Measurements from ENCODE around the gene TEX11.
"Not testable (repeated sequence)": the region's sequence is repeated elsewhere in the genome, so short reads cannot be mapped to it uniquely, and the experiment has no call there.

Gene TEX11

DNA sequence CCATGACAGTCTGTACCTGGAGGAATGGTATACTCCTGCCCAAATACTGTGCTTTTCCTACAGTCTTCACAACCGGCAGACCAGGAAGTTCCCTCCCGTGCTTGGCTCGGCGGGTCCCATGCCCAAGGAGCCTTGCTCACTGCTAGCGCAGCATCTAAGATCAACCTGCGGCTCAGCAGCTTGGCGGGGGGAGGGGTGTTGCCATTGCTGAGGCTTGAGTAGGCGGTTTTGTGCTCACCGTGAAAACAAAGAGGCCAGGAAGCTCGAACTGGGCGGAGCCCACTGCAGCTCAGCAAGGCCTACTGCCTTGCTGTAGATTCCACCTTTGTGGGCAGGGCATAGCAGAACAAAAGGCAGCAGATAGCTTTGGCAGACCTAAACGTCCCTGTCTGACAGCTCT lies 152.7 kb downstream of the TEX11 start:
- ChIA-PET POLR2A (no interaction called here), CTCF (no interaction called here)
- no peak for DNase-seq (ENCODE audit: extremely low spot score)
- TF ChIP-seq, protein P1, sequence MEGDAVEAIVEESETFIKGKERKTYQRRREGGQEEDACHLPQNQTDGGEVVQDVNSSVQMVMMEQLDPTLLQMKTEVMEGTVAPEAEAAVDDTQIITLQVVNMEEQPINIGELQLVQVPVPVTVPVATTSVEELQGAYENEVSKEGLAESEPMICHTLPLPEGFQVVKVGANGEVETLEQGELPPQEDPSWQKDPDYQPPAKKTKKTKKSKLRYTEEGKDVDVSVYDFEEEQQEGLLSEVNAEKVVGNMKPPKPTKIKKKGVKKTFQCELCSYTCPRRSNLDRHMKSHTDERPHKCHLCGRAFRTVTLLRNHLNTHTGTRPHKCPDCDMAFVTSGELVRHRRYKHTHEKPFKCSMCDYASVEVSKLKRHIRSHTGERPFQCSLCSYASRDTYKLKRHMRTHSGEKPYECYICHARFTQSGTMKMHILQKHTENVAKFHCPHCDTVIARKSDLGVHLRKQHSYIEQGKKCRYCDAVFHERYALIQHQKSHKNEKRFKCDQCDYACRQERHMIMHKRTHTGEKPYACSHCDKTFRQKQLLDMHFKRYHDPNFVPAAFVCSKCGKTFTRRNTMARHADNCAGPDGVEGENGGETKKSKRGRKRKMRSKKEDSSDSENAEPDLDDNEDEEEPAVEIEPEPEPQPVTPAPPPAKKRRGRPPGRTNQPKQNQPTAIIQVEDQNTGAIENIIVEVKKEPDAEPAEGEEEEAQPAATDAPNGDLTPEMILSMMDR (IDR thresholded peaks at IDR 0.05; ENCODE audit: control extremely low read depth, extremely low read depth, low read depth, missing control alignments) = no peak

DNA sequence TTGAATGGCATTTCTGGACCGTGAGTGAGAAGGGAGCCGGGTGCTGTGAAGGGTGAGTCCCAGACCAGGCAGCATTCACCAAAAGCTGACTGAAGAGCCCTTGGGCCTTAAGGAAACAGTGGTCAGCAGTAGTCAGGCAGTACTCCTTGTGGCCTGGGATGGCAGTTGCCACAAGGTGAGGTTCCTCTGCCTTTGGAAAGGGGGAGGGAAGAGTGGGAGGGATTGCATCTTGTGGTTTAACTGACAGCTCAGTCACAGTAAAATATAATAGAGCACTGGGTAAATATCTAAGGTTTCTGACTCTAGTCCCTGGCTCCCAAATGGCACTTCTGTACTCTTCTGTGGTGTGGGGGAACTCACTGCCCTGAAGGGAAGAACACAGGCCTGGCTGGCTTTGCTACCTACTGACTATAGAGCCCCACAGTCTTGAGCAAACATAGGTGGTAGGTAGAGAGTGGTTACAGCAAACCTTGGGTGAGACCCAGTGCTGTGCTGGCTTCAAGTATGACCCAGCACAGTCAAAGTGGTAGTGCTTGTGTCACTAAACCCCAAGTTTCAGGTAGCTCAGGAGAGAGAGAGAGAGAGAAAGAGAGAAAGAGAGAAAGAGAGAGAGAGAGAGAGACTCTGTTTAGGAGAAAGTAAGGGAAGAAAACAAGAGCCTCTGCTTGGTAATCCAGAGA lies 154.2 kb downstream of the TEX11 start:
- TF ChIP-seq, protein P1 (IDR thresholded peaks at IDR 0.05; ENCODE audit: control extremely low read depth, extremely low read depth, low read depth, missing control alignments) = no peak
- CTCF ChIA-PET = no interaction called here
- POLR2A ChIA-PET = no interaction called here
- DNase-seq (ENCODE audit: extremely low spot score) = no peak

DNA sequence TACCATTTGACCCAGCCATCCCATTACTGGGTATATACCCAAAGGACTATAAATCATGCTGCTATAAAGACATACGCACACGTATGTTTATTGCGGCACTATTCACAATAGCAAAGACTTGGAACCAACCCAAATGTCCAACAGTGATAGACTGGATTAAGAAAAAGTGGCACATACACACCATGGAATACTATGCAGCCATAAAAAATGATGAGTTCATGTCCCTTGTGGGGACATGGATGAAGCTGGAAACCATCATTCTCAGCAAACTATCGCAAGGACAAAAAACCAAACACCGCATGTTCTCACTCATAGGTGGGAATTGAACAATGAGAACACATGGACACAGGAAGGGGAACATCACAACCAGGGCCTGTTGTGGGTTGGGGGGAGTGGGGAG lies 174.7 kb downstream of the TEX11 start:
- CTCF ChIA-PET; DNase-seq (ENCODE audit: extremely low spot score); POLR2A ChIA-PET: not testable (repeated sequence)

DNA sequence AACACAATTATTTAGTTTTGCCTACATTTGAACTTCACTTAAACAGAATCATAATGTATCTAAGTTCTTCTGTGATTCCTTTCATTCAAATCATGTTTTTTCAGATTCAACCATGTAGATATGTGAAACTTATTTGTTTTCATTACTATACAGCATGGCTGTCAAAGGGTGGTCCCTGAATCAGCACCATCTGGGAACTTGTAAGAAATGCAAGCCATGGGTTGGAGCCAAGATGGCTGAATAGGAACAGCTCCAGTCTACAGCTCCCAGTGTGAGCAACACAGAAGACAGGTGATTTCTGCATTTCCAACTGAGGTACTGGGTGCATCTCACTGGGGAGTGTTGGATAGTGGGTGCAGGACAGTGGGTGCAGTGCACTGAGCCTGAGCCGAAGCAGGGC lies 180.6 kb downstream of the TEX11 start:
- CTCF ChIA-PET; DNase-seq (ENCODE audit: extremely low spot score); POLR2A ChIA-PET: not testable (repeated sequence)

DNA sequence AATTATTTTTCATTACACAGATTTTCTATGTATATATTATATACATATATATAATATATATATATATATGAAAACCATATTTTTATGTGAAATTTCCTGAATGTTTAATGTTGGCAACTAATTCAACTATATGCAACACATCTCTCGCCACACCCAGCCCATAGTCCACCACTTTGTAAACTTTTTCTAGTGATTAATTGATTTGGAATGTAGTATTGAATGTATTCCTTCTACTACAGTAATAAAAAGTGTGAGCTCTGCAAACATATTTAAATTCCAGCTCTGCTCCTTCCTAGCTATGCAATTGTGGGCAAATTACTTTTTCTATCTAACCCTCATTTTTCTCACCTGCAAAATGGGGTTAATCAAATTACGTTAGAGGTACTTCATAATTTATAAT lies 187.8 kb downstream of the TEX11 start:
- ChIA-PET CTCF (no interaction called here), POLR2A (no interaction called here)
- DNase-seq (ENCODE audit: extremely low spot score) = no peak
- TF ChIP-seq, protein P1 (IDR thresholded peaks at IDR 0.05; ENCODE audit: control extremely low read depth, extremely low read depth, low read depth, missing control alignments) = no peak

DNA sequence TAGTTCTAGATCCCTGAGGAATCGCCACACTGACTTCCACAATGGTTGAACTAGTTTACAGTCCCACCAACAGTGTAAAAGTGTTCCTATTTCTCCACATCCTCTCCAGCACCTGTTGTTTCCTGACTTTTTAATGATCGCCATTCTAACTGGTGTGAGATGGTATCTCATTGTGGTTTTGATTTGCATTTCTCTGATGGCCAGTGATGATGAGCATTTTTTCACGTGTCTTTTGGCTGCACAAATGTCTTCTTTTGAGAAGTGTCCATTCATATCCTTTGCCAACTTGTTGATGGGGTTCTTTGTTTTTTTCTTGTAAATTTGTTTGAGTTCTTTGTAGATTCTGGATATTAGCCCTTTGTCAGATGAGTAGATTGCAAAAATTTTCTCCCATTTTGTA lies 197.2 kb downstream of the TEX11 start:
- POLR2A ChIA-PET; DNase-seq (ENCODE audit: extremely low spot score); CTCF ChIA-PET: not testable (repeated sequence)

DNA sequence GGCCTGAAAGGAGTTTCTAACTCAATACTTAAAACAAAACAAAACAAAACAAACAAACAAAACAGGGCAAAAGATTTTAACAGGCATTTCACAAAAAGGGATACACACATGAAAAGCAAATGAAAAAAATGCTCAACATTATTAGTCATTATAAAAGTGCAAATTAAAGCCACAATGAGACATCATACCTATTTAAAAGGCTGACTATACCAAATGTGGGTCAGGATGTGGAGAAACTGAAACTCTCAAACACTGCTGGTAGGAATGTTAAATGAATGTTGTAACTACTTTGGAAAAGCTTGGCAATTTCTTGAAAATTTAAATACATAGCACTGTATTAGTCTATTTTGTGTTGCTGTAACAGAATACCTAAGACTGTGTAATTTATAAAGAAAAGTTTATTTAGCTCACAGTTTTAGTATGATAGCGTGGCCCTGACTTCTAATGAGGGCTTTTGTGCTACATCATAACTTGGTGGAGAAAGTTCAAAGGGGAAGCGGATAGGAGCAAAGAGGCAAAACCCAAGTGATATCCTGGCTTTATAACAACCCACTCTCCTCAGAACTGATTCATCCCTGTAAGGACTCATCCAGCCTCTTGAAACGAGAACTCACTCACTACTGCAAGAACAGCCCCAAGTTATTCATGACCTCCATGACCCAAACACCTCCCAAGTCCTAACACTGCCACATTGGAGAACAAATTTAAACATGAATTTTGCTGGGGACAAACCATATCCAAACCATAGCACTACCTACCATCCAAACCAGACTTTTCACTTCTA lies 214.0 kb downstream of the TEX11 start:
- CTCF ChIA-PET = no interaction called here
- DNase-seq (ENCODE audit: extremely low spot score) = no peak
- TF ChIP-seq, protein P1 (IDR thresholded peaks at IDR 0.05; ENCODE audit: control extremely low read depth, extremely low read depth, low read depth, missing control alignments) = no peak

DNA sequence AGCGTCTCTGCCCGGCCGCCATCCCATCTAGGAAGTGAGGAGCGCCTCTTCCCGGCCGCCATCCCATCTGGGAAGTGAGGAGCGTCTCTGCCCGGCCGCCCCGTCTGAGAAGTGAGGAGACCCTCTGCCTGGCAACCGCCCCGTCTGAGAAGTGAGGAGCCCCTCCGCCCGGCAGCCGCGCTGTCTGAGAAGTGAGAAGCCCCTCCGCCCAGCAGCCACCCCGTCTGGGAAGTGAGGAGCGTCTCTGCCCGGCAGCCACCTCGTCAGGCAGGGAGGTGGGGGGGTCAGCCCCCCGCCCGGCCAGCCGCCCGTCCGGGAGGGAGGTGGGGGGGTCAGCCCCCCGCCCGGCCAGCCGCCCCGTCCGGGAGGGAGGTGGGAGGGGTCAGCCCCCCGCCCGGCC lies 229.1 kb downstream of the TEX11 start:
- CTCF ChIA-PET; DNase-seq (ENCODE audit: extremely low spot score); POLR2A ChIA-PET: not testable (repeated sequence)

More for the DNA sequence above, 214.0 kb downstream of the TEX11 start:
- POLR2A ChIA-PET = no interaction called here

DNA sequence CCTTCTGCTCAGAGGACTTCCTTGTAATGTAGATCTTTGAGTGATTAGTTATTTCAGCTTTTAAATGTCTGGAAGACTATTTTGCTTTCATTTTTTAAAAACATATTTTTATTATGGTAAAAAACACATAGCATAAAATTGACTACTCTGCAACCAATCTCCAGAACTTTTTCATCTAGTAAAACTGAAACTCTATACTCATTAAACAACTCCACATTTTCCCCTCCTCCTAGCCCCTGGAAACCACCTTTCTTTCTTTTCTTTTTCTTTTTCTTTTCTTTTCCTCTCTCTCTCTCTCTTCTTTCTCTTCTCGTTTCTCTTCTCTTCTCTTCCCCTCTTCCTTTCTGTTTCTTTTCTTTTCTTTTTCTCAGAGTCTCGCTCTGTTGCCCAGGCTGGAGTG lies 233.2 kb downstream of the TEX11 start:
- ChIA-PET POLR2A (no interaction called here), CTCF (no interaction called here)
- no peak for DNase-seq (ENCODE audit: extremely low spot score)
- TF ChIP-seq, protein P1 (IDR thresholded peaks at IDR 0.05; ENCODE audit: control extremely low read depth, extremely low read depth, low read depth, missing control alignments) = no peak

Data from GM10248 (cell line).